HG03039 (cell line): Measurements from ENCODE around the gene ZFC3H1.

ENCODE experiments used
- ATAC-seq: cut with Tn5 transposase; IDR thresholded peaks from one replicate; pipeline ENCODE4 v1.9.1; 2021; ENCODE audit warnings: mild to moderate bottlenecking, moderate library complexity; ENCODE audit not compliant: unreplicated experiment

The ZFC3H1 gene

DNA sequence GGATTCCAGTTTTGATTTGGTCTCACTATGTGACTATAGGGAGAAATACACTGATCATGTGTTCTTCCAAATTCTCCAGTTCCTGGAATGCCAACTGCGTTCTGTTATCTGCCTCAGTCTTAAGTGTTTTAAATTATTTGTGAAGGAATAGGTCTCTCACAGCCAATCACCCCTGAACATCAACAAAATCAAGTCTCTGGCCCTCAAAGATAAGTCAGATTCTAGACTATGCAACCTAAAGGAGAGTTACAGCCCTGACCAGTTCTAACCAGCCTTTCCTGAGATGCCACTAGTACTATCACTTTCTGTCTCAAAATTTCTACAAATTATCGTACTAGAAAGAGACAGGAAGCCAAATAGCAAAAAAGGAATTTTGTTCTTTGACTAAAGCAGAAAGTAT is 22.3 kb downstream of the ZFC3H1 start:
- no peak for ATAC-seq

DNA sequence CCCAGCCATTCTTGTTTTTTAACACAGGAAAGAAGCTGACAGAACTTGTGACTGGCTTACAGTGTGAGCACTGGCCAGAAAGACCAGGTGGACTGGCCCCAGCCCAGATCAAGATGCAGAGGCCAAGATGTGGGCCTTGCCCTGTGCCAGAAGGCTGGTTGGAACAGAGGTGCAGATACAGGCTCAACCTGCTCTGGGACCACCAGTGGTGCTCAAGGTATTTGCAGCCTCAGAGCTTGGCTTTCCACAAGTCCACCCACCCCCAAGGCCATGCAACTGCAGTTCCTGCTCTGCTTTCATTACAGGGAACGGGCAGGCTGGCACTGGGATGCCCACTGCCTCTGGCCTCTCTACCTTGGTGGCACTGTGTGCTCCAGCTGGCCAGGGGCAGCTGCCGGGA is 23.3 kb downstream of the ZFC3H1 start:
- ATAC-seq: no peak

DNA sequence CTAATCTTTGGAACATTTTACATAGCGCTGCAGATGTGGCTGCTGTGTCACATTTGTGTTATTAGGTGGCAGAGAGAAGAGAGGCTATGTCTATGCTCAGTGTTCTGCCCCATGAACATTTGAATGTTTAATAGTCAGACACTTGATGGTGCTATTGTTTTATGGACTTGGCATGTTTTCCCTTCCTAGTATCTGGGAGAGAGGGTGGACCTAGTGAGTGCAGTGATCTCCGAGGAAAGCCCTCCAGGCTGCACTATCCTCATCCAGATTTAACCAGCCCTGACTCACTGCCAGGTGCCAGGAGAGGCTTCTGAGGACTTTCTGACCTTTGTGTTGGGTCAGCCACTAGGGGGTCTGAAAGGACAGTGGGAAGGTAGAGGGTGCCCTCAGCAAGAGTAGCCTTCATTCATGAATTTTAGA is 24.3 kb downstream of the ZFC3H1 start:
- no peak for ATAC-seq

DNA sequence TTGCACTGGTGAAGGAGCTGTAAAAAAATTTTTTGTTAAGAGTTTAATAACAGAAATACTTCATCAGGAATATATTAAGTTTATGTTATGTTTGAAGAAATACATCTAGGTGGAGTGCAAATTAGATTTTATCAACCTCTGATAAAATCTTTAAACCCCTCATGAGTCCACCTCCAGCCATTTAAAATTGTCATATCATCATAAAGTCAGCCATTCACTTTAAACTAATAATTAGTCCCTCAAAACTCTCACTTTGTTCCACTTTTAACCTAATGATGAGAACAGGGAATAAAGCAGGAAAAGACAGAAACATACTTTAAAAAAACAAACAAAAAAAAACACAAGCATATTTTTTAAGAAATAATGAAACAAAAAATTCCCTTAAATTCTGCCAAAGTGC is 25.1 kb downstream of the ZFC3H1 start:
- no peak for ATAC-seq

DNA sequence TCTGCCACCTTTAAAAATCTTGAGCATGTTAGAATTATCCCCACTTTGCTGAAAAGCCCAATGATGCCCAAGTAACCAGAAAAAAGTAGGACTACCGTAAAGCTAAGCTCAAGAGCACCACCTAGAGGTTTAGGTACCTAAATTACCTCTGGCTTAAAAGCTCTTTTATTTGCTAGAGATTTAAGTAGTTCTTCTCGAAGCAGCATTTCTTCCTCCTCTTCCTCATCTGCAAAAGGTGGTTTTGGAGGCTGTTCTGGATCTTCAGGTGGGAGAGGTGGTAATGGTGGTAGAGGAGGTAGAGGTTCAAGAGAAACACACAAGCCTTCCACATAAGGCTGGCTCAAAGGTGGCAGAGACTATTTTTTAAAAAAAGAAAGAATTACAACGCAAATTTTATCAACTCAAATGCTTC is 26.9 kb downstream of the ZFC3H1 start:
- no peak for ATAC-seq

DNA sequence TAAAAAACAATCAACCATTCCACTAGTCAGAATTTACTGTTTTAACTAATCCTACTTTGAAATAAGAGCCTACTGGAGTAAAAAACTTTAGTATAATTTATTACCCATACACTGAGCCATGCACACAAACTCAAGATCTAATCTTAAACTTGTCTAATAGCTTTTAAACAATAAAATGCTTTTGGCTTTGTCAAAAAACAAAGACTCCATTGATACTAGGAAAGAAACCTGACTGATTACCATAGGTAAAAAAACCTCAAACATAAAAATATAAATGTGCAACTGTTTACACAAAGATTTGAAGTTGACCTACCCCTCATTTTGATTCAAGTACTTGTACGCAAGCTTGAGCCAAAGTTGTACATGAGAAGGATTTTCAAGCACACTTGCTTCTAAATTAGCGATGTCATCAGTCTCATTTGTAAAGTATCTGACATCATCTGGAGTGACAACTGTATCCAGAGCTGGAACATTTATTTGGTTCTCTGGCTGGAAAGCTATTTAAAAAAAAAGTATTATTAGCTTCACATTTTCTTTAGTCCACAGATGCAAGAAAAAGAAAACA is 36.1 kb downstream of the ZFC3H1 start:
- no peak for ATAC-seq

DNA sequence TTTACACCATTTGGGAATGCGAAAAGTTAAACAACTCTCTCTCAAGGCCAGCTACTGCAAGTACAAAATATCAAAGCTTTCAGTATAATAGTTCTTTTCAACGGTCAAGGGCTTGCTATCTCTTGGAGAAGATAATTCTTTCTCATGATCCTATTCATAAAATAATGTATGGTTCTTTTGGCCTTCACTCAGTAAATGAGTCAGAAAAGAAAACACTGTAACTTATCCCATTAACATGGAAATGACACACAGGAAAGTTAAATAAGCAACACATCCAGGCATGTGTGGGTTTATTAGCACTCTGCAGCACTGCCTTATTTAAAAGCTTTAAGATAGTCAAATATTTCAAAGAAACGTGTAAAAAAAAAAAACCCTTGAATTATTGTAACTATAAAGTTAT is 36.9 kb downstream of the ZFC3H1 start:
- ATAC-seq: no peak

DNA sequence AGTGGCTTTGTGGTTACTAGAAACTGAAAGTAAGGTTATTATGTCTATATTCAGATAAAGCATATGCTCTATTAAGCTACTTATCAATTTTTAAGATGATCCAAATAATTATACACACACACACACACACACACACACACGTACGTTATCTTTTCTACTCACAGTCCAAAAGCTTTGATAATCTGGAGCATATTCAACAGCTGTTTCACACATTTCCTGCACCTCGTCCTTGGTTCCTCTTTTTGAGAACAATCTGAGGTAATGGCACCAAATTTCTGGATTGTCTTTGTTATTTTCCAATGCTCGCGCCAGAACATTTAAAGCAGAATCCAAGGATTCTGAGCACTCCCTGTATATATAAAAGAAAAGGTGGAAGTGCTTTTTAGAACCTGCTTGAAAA is 37.5 kb downstream of the ZFC3H1 start:
- no peak for ATAC-seq

DNA sequence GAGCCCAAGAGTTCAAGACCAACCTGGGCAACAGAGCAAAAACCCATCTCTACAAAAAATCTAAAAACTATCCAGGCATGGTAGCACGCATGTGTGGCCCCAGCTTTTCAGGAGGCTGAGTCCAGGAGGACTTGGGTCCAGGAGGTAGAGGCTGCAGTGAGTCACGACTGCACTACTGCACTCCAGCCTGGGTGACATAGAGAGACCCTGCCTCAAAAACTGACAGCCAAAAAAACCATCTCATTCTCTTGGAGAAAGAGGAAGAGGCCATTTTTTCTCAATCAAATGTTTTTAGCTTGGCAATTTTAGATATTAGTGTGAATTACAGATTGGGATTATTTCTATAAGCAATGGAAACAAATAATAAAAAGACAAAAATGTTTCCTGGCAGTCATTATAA is 38.2 kb downstream of the ZFC3H1 start:
- no peak for ATAC-seq

DNA sequence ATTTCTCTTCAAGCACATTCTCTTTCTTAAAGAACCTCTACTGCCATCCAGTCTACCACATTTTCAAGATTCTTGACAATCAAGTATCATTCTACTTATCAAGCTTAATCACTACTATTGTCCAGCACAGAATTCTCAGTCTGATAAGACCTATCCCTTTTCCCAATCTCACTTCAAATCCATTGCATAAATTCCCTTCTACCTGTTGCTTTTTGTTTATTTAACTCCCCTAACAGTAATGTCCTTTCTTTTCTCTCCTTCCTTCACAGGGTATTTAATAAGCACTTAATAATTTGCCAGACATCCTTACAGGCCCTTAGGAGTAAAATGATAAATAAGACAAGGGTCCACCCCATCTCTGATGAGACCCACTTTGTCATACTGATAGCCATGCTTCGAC is 41.7 kb downstream of the ZFC3H1 start:
- no peak for ATAC-seq

DNA sequence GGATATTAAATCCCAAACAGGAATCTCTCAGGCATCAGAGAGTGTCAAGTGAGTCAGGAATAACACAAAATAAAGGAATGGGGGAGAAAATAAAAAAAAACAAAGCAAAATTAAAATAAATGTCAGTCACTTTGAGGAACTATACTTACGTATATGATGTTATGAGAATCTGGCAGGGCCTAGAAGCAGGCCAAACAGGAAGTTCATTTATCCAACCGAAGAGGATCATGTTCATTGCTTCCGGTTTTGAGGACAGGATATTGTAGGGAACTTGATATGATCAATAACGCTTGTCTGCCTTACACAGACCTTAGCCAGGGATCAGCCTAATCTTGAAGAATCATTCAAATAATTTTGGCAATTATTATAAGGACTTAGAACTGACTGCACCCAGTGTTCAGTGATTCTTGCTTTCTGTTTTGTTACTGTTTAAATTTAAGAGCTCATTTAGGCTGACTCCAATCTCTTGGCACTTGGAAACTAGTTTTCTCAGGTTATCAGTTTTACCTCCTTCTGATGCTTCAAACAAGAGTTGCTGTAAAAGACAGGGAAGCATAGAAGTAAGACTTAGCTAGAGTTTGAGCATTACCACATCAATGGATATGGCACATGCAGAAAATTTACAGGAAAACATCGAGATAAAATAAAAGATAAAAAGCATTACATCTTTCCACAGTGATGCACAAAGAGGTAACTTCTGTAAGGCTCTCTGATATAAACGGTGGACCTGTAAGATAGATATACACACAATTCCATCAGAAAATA is 53.4 kb downstream of the ZFC3H1 start:
- no peak for ATAC-seq

DNA sequence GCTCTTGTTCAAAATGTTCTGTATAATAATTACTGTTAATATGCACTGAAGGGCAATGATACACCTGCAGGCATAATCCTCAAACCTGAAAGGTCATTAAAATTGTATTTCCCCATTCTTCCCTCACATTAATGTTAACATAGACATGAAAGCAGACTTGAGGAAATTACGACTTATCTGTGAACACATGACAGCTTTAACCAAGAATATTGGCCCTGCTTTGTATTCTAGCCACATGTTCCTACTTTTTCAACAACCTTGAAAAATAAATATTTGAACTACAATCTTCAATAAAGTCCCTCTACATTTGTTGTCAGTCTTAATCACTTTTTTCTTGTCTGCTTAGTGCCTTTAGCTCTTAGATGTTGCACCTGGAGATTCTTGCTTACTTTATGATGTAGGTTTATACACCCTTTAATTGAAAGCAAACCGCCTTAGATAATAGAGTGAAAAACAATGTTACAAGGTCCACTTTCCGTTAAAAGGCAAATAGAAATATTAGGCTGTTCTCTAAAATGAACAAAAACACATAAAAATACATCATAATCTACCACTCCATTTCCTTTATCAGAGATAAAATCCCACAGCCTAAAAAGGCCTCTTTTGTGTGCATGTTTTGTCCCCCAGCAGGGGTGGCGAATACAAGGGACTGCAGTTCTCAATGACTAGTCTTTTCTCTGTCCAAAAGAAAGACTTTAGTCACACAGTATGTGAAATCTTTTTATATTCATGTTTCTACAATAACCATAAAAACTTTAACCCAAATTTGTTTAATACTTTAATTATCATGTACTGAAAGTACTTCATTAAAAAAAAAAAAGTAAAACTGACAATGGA is 55.9 kb downstream of the ZFC3H1 start:
- ATAC-seq: no peak

DNA sequence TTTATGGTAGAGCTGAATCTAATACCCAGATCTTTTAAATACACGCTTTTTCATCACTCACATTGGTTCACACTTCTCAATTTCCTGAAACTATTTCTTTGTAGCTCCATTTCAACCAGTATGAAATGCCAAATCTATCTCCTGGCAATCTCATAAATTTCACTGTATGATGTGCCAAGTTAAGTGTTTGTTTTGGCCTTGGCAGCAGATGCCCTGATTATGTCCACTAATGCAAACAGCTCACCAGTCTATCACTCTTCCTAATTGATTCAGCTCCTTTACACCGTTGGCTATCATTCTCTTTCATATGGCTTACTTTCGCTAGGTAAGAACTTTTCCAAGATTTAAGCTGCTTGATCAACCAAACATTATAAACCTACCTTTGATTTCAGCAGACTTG is 58.6 kb downstream of the ZFC3H1 start:
- ATAC-seq: no peak

DNA sequence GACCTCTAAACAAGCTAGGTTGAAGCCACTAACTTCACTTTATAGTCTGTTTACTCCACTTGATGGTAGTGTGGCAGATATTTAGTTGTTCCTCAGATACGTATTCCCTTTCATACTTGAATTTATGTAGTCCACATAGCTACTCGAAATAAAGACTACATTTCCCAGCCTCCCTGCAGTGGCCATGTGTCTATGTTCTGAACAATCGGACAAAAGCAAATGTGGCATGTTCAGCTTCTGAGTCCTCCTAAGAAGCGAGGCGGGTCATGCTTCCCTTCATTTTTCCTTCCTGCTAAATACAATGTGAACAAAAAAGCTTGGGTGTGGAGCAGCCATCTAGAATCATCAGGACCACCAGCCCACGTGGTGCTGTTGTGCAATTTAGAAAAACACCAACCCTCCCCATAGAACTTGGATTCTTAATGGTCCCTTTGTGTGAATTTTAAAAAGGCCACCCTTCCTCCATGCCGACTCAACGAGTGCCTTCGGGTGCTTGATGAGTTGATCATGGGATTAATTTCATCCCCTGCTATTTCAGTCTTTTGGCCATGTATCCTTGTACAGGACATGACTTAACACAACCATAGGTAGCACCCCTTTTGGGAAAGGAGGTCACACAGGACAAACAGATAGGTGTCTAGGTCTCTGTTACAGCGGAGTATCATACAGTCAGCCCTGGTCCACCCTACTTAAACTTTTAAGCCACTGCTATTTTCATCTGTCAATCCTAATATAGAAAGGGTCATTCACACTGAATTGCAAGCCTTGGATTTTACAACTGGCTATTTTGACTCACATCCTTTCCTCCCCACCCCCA is 60.7 kb downstream of the ZFC3H1 start:
- no peak for ATAC-seq

DNA sequence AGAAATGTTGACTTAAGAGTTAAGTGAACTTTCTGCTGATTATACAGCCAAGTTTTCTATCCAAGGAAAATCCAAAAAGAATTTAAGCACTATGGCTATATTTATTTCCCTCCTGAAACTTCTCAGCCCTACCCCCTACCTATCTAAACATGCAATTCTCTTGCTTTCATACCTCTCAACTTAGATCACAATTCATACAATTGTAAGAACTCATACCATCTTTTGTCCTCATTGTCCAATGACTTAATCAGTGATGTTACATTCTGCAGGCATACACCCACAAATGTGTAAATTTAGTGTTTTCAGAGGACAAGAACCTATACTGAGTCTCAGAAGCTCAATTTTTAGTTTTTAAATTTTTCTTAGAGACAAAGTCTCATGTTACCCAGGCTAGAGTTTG is 62.1 kb downstream of the ZFC3H1 start:
- ATAC-seq: no peak

DNA sequence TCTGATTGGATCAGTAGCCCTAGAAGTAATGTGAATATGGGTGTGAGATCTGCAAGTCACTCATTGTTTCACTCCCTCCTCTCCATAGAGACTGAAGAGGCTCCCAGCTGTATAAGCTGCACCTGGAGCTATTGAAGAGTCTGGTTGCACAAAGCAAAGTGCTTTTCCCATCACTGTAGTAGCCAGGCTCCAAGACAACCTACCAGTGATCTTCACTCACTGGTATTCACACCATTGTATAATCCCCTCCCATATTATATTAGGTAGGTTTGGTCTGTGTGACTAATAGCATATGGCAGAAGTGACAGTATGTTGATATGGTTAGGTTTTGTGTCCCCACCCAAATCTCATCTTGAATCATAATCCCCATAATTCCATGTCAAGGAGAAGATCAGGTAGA is 64.4 kb downstream of the ZFC3H1 start:
- no peak for ATAC-seq

DNA sequence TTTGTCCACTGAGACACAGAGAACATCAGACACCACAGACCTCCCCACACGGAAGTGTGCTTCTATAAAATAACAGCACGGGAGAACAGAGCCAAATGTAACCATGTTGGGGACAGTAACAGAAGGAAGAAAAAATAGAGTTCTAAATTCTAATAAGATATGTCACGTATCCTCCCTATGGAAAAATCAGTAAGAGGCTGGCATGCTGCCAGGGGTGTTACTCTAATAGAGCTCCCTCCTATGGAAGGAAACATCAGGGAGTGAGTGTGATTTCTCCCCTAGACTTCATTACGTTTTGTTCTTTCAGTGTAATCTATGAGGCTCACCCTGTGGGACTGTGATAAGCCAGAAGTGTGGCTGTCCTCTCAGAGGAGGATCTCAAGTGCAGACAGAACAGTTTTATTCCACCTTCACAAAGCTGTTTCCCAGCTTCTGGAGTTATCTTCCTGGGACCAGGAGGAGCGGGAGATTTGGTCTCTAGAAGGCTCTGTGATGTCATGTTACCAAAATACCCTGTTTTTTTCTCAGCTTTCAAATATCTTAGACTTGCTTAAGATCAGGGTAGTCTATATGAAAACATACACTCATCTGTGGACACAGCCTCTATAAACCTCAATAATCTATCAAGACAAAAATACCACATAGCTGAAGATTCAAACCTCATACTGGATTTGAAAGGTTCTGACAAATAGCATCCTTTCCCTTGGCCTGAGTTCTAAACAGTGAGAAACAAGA is 69.3 kb downstream of the ZFC3H1 start:
- no peak for ATAC-seq

DNA sequence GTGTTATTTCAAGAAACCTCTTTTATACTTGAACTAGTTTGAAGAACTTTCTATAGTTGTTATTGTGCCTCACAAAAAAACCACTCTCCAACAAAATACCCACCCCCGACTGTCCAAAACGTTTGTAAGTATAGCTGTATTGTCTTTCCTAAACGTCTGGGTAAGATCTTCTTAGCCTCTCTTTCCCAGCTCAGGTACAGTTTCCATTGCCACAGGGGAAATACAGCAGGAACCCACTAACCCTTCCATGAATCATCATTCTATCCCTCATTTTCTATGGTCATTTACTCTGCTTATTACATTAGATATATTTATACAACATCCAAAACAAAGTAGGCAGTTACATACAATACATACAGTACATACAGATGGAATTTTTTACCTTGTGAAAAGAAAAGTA is 70.8 kb downstream of the ZFC3H1 start:
- no peak for ATAC-seq

DNA sequence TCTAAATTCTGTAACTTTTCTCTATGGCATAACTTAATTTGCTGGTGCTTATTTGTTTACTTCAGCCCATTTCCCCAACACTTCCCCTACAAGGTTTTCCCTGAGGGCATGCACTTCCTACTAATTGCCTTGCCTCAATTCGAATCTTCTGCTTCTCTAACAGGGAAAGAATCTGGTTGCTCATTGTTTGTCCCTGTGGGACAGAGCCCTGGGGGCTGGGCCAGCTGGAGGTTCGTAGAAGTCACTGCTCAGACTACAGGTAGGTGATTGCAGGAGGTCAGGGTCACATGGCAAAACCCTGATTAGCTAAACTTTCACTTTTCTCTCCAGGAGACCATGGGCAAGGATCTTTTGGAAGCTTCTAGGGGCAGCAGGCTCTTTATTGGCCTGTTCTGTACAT is 72.0 kb downstream of the ZFC3H1 start:
- no peak for ATAC-seq

DNA sequence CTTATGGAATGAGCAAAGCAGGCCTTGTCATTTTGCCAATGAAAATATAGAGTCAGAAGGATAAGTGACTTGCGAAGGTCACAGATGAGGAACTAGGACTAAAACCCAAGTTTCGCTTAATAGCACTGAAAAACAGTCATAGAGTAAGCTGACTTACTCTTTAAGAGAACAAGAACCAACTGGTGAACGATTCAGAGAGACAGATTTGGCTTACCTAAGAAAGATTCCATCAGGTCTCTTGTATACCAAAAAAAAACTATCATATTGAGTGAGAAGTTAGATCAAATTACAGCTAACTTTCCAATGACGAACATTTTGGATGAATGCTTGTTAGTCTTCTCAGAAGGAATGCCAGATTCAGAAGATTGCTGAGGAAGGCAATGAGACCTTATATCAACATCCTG is 74.2 kb downstream of the ZFC3H1 start:
- ATAC-seq: no peak

DNA sequence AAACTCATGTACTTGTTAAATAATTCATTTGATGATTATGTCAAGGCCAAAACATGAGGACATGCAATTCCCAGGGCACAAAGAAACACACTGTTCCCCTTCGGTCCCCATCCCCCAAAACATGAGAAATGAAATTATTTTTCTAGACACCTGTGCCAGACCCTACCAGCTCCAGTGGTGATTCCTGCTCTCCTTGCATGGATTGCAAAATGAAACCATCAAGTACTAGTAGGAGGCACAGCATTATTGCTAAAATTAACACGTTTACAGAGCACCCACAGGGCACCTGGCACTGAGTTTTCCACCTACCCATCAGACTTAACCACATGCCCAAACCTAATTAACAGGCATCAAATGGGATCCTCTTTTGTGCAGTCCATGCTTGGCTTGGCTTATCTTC is 76.6 kb downstream of the ZFC3H1 start:
- no peak for ATAC-seq
